Stimulated activated naive CD8-positive, alpha-beta T cell treated with anti-CD3 and anti-CD28 coated beads, Interleukin-15, Interleukin-2, amounts not matched to agents 100 U/mL and 50 U/mL, for 24 hours (primary cell): ENCODE measurements around the gene BRD2.

Source experiments
- ATAC-seq: fragments of 150-1000 bp; cut with Tn5 transposase; one replicate; pipeline ENCODE4 v1.10.0; 2021
- DNase-seq: peaks from one replicate; pipeline ENCODE4 v3.0.0; 2021

Gene BRD2

GRCh38 chr6:33030245-33030644 is 61.9 kb downstream of the BRD2 start:
- no peak for DNase-seq
- ATAC-seq: no peak
